Left ventricle myocardium inferior (tissue), 1 donor: ENCODE measurements around the gene COMMD4. TPM values are rescaled to one million over a fixed set of nuclear protein-coding genes. Genes with fewer than 3 reads are reported as not detected.
"Not testable (repeated sequence)": the region's sequence is repeated elsewhere in the genome, so short reads cannot be mapped to it uniquely, and the experiment has no call there.

Experiments used
- DNase-seq: peaks from one replicate; pipeline ENCODE4 v3.0.0-alpha.2; 2020
- H3K27ac ChIP-seq: fragments of 200-600 bp; replicated peaks from 2 replicates; pipeline ENCODE4 v1.8.0; 2021
- H3K27me3 ChIP-seq: fragments of 200-600 bp; 2 replicates; pipeline ENCODE4 v1.8.0; 2021; ENCODE audit warnings: low read depth
- H3K36me3 ChIP-seq: fragments of 200-600 bp; 2 replicates; pipeline ENCODE4 v1.8.0; 2021
- H3K4me1 ChIP-seq: fragments of 200-600 bp; 2 replicates; pipeline ENCODE4 v1.8.0; 2021
- H3K4me3 ChIP-seq: fragments of 200-600 bp; 2 replicates; pipeline ENCODE4 v1.8.0; 2021; ENCODE audit warnings: mild to moderate bottlenecking, moderate library complexity
- H3K9me3 ChIP-seq: fragments of 200-600 bp; replicated peaks from 2 replicates; pipeline ENCODE4 v1.8.0; 2021
- intact Hi-C: fragments of 100-400 bp; cut with micrococcal nuclease; formaldehyde crosslinking; loops from one replicate; pipeline ENCODE4 v1.11.0; 2022
- total RNA-seq: library from RNA; stranded (reverse); fragmentation: NEBNext Ultra II Directional; extraction: Animal tissue kit (Norgen Biotek cat#: 25700); gene quantifications from one replicate; pipeline ENCODE4 v1.2.1, GENCODE V29; 2021
- TF ChIP-seq, protein P1 (sequence below): fragments of 200-600 bp; IDR thresholded peaks from 2 replicates; pipeline ENCODE4 v1.8.0; 2021; ENCODE audit warnings: antibody characterized with exemption, mild to moderate bottlenecking, borderline replicate concordance
- donor health status: DM: no; HTN: yes; CAD: no; lungs with severe emphysema.

Gene COMMD4
- total RNA-seq, 1 donor from 2014 or later: 36.4 TPM

DNA sequence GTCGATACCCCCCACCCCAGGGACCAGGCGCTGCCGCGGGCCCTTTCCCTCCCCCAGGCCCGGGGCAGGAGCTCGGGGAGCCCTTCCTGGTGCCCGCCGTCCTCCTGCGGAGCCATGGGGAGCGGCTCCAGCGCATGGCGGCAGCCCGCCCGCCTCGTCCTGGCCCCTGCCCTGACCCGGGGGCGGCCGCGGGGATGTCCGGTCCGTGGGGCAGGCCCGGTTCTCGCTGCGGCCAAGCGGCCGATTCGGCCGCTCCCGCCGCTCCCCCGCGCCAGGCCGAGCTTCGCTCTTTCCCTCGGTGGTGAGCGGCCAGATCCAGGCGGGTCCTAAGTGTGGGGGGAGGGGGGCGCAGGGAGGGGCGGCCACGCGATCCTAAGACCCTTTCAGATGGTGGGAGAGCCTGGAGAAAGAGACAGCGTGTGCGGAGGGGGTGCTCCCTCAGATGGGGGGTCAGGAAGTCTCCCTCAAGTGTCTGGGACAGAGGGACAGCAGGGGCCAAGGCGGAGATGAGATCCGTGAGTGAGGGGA lies 12.2 kb downstream of the COMMD4 start:
- H3K4me1 ChIP-seq: peaks cover 32% of the 10 kb centered on the region
- H3K9me3 ChIP-seq: no peaks in the 10 kb centered on the region
- peak overlapping the region; percentile 88 for H3K4me3 ChIP-seq
- peak overlapping the region; percentile 79 for H3K27ac ChIP-seq
- TF ChIP-seq, protein P1, sequence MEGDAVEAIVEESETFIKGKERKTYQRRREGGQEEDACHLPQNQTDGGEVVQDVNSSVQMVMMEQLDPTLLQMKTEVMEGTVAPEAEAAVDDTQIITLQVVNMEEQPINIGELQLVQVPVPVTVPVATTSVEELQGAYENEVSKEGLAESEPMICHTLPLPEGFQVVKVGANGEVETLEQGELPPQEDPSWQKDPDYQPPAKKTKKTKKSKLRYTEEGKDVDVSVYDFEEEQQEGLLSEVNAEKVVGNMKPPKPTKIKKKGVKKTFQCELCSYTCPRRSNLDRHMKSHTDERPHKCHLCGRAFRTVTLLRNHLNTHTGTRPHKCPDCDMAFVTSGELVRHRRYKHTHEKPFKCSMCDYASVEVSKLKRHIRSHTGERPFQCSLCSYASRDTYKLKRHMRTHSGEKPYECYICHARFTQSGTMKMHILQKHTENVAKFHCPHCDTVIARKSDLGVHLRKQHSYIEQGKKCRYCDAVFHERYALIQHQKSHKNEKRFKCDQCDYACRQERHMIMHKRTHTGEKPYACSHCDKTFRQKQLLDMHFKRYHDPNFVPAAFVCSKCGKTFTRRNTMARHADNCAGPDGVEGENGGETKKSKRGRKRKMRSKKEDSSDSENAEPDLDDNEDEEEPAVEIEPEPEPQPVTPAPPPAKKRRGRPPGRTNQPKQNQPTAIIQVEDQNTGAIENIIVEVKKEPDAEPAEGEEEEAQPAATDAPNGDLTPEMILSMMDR: no peak
- DNase-seq: no peak
- no peaks in the 10 kb centered on the region for H3K36me3 ChIP-seq
- H3K27me3 ChIP-seq: no peaks in the 10 kb centered on the region
- intact Hi-C loops: no loop called here

DNA sequence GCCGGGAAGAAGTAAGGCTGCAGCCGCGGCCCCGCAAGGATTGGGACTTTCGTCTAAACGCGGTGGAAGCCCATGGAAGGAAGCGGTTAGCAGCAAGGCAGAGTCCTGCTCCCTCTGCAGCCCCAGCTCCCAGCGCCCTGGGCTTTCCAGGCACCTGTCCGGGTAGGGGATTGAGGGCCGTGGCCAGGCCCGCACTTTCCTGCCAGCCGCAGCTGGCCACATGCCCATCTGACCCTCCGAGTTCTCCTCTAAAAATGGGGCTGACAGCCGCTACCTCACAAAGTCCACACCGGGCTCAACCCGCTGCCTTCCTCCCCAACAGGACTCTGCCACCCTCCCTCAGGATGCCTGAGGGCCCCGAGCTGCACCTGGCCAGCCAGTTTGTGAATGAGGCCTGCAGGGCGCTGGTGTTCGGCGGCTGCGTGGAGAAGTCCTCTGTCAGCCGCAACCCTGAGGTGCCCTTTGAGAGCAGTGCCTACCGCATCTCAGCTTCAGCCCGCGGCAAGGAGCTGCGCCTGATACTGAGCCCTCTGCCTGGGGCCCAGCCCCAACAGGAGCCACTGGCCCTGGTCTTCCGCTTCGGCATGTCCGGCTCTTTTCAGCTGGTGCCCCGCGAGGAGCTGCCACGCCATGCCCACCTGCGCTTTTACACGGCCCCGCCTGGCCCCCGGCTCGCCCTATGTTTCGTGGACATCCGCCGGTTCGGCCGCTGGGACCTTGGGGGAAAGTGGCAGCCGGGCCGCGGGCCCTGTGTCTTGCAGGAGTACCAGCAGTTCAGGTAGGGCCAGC lies 12.9 kb downstream of the COMMD4 start:
- Histone ChIP-seq H3K36me3 (no peaks in the 10 kb centered on the region), H3K27ac (peak overlapping the region; percentile 79), H3K4me1 (peaks cover 32% of the 10 kb centered on the region), H3K27me3 (no peaks in the 10 kb centered on the region), H3K9me3 (no peaks in the 10 kb centered on the region), H3K4me3 (peak overlapping the region; percentile 88)
- DNase-seq: no peak
- intact Hi-C loops: no loop called here
- TF ChIP-seq, protein P1: no peak

DNA sequence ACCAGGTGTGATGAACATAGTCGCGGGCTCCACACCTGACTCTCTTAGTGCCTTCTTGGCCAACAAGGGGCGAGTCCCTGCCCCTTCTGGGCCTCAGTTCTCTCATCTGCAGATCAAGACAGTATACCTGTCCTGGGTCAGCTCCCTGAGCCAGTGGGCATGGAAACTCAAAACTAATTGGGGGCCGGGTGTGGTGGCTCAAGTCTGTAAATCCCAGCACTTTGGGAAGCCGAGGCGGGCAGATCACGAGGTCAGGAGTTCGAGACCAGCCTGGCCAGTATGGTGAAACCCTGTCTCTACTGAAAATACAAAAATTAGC lies 13.4 kb downstream of the COMMD4 start:
- H3K9me3 ChIP-seq, intact Hi-C loops, H3K27ac ChIP-seq, H3K36me3 ChIP-seq, DNase-seq, H3K27me3 ChIP-seq, H3K4me3 ChIP-seq: not testable (repeated sequence)
- peaks cover 32% of the 10 kb centered on the region for H3K4me1 ChIP-seq

DNA sequence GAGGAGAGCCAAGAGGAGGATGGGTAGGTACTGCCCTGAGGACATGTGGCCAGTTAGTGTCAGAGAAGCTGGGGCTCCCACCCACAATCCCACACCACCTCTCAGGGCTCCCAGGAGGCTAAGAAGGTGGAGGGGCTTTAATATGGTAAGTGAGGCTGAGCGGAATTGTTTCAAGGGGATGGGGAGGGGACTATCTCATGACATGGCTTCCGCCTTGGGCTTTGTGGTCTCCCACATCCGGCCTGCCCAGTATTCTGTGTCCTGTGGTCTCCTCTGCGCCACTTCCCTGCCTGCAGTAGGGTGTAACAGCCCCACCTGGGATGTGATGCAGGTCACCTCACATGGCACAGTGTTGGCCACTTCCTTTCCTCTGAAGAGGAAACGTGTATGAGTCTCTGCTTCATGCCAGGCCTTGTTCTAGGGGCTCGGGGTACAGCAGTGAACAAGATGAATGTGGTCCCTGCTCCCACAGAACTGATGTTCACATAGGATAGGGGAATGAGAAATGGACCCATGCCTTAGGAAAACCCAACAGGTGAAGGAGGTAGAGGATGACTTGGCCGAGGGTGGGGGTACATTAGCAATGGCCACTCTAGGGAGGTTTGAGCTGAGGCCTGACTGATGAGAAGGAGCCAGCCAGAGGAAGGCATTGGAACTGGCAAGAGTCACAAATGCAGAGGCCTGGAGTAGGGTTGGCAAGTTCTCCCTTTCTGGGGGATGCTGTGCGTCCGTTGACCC lies 14.2 kb downstream of the COMMD4 start:
- Histone ChIP-seq H3K9me3 (no peaks in the 10 kb centered on the region), H3K4me1 (peaks cover 32% of the 10 kb centered on the region), H3K27ac (no peak overlapping the region), H3K36me3 (peaks cover 3% of the 10 kb centered on the region), H3K4me3 (no peak overlapping the region), H3K27me3 (no peaks in the 10 kb centered on the region)
- TF ChIP-seq, protein P1: no peak
- intact Hi-C loops: no loop called here
- no peak for DNase-seq

DNA sequence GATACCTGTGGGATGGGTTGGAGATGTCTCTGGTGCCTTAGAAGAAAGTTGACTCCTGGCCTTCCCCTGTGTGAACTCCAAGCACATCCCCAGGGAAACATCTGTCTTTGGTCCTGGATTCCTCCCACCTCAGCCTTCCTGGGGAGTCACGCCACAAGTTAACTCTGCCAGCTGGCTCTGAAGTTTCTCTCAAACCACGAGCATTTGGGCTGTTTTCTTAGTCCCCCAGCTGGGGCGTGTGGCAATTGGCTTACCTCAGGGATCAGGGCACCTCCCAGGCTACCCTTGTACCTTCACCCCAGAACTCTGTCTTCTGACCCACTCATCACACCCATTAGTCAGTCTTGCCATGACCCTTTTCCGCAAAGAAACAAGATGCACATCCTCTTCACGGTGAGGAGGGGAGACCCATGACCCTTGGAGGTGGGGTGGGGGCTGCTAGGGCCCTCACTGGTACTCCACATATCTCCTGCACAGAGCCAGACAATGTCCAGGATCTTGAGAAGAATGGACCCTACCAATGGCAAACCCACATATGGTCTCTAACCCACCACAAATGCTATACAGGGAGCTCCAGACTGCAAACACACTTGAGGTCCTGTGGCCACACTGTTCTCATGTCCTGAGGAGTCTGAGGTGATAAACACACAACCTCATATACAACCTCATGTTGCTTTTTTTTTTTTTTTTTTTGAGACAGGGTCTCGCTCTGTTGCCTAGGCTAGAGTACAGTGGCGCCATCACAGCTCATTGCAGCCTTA lies 14.9 kb downstream of the COMMD4 start:
- no peaks in the 10 kb centered on the region for H3K9me3 ChIP-seq
- peaks cover 11% of the 10 kb centered on the region for H3K36me3 ChIP-seq
- TF ChIP-seq, protein P1: no peak
- peaks cover 32% of the 10 kb centered on the region for H3K4me1 ChIP-seq
- no peak for DNase-seq
- no peak overlapping the region for H3K27ac ChIP-seq
- H3K27me3 ChIP-seq: no peaks in the 10 kb centered on the region
- no peak overlapping the region for H3K4me3 ChIP-seq
- intact Hi-C loops: no loop called here
